Immature natural killer cell (primary cell): Measurements from ENCODE around the gene CADM1. TPM values are rescaled to one million over a fixed set of nuclear protein-coding genes. Genes with fewer than 3 reads are reported as not detected.

Experiments
- DNase-seq, 3 donors: peaks; one replicate each; pipeline ENCODE4 v3.0.0; 2022; ENCODE audit warnings: mixed read lengths in 1 of 3
- H3K27ac Mint-ChIP-seq, 6 donors: one replicate each; pipeline ENCODE4 v1.8.0; 2020; ENCODE audit warnings: mixed read lengths in 6 of 6, mild to moderate bottlenecking in 5 of 6, inconsistent platforms in 4 of 6, moderate library complexity in 3 of 6
- H3K27me3 Mint-ChIP-seq, 3 donors: one replicate each; pipeline ENCODE4 v1.8.0; 2020 to 2021; ENCODE audit warnings: low read depth in 3 of 3, mild to moderate bottlenecking in 3 of 3, mixed read lengths in 3 of 3, moderate library complexity in 3 of 3, inconsistent platforms in 1 of 3
- H3K36me3 Mint-ChIP-seq, 3 donors: one replicate each; pipeline ENCODE4 v1.8.0; 2020; ENCODE audit warnings: mixed read lengths in 3 of 3, inconsistent platforms in 2 of 3, mild to moderate bottlenecking in 2 of 3
- H3K4me1 Mint-ChIP-seq, 2 donors: one replicate each; pipeline ENCODE4 v1.8.0; 2020; ENCODE audit warnings: inconsistent platforms in 2 of 2, mild to moderate bottlenecking in 2 of 2, mixed read lengths in 2 of 2, moderate library complexity in 1 of 2
- H3K4me3 Mint-ChIP-seq, 5 donors: one replicate each; pipeline ENCODE4 v1.8.0; 2020; ENCODE audit warnings: mild to moderate bottlenecking in 5 of 5, mixed read lengths in 5 of 5, inconsistent platforms in 3 of 5, moderate library complexity in 3 of 5
- H3K9me3 Mint-ChIP-seq, 6 donors: one replicate each; pipeline ENCODE4 v1.8.0; 2020; ENCODE audit warnings: mild to moderate bottlenecking in 6 of 6, mixed read lengths in 6 of 6, inconsistent platforms in 4 of 6, moderate library complexity in 3 of 6
- polyA plus RNA-seq, 3 donors: library from polyadenylated mRNA; unstranded; fragments of 300-500 nt; fragmentation: Illumina TruSeq; gene quantifications; one replicate each; pipeline ENCODE4 v1.2.3, GENCODE V29; 2021

Gene CADM1
- polyA plus RNA-seq, 3 donors from 2014 or later = 1.0 to 2.4 (median 1.1) TPM

DNA sequence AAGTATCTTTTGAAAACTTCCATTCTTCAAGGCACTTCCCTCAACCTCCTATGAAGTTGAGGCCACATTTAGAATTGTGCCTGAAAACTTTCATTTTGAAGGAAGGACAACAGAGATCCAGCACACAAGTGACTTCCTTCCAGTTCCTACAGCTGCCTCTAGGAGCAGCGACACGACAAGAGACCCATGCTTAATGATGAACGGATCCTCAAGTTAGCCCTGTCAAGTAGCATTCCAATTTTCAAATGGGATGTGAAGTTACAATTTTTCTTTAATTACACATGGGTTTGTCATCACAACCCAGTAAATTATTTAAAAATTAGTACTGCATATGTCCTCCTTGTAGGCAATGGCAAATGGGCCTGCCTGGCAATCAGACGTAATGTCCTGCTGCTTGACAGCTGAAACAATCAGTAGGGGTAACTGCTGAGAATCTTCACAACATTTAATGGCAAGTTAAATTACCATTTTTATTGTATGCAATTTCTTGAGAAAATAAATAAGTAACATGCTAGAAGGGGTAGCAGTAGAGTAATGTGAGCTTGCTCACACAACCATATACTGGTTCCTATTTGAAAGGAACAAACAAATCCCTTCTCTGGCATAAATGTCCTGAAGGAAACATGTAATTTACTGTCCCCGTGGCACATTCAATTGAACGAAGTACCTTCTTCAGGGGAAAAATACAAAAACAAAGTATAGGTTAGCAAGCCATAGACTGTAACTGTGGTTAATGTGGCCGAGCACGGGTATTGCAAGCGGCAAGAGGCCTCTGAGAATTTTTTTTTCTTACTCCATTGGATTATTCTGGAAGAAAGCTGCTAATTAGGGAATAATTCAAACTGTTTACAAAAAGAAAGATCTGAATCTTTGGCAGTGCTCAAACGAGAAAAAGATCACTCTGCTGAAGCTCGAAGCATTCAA, 288.3 kb downstream of the CADM1 start:
- Mint-ChIP-seq H3K9me3 (no peaks in the 10 kb centered on the region), H3K27me3 (peaks cover 0 to 6% (median 0%) of the 10 kb centered on the region in 3 donors)
- DNase-seq = no peak

DNA sequence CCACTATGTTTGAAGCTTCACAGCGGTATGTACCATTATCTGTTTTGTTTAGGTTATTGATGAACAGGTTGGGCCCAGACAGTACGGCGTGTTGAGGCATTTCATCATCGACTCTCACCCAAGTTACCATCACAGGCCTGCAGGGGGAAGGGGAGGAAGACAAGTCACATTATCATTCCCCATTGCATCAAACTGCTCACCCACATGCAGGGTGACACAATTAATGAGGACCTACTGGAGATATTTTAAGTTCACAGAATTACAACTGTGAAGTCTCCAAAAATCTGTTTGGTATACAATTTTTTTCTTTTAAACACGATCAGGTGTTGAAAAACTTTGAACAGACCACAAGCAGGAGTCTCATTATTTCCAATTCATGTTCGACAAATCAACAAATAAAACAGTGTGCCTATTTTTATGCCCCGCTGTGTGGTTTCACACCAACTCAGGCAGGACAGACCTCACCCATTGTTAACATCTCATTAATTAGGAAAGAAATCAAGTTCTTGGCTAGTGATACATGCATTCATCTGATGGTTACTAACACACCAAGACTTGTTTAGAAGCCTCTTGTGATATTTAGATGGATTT, 289.5 kb downstream of the CADM1 start:
- peaks cover 12 to 16% of the 10 kb centered on the region in 2 donors for H3K4me1 Mint-ChIP-seq
- peak in 2 of 3 donors; percentile 3 to 73 for DNase-seq
- peak overlapping the region in 3 of 6 donors; percentile 61 to 98 (median 94) for H3K27ac Mint-ChIP-seq
- H3K9me3 Mint-ChIP-seq = no peaks in the 10 kb centered on the region
- peaks cover 0 to 6% (median 0%) of the 10 kb centered on the region in 3 donors for H3K27me3 Mint-ChIP-seq
- H3K4me3 Mint-ChIP-seq = peak overlapping the region in 3 of 5 donors; percentile 18 to 83 (median 61)
- H3K36me3 Mint-ChIP-seq = peaks cover 0 to under 1% (median 0%) of the 10 kb centered on the region in 3 donors

More for the DNA sequence above, 288.3 kb downstream of the CADM1 start:
- Mint-ChIP-seq H3K4me3 (peak overlapping the region in 1 of 5 donors; percentile 83), H3K4me1 (peaks cover 12 to 16% of the 10 kb centered on the region in 2 donors), H3K27ac (peak overlapping the region in 3 of 6 donors; percentile 9 to 98 (median 94)), H3K36me3 (no peaks in the 10 kb centered on the region)

- Mint-ChIP-seq H3K4me3 (no peak overlapping the region), H3K27ac (peak overlapping the region in 1 of 6 donors; percentile 8), H3K27me3 (peaks cover 0 to 6% (median 0%) of the 10 kb centered on the region in 3 donors), H3K9me3 (no peaks in the 10 kb centered on the region), H3K36me3 (peaks cover 0 to 11% (median 0%) of the 10 kb centered on the region in 3 donors), H3K4me1 (peaks cover 12 to 16% of the 10 kb centered on the region in 2 donors)
- DNase-seq = no peak
Observed at GRCh38 chr11:115213007-115213406, 291.2 kb downstream of the CADM1 start.

- DNase-seq = no peak
- Mint-ChIP-seq H3K9me3 (no peaks in the 10 kb centered on the region), H3K27me3 (peaks cover 0 to 3% (median 0%) of the 10 kb centered on the region in 3 donors), H3K36me3 (peaks cover 0 to 21% (median 0%) of the 10 kb centered on the region in 3 donors), H3K4me1 (no peaks in the 10 kb centered on the region), H3K27ac (no peak overlapping the region), H3K4me3 (no peak overlapping the region)
Observed at GRCh38 chr11:115208808-115209259, 295.4 kb downstream of the CADM1 start.

- Mint-ChIP-seq H3K36me3 (peaks cover 0 to 21% (median 0%) of the 10 kb centered on the region in 3 donors), H3K9me3 (no peaks in the 10 kb centered on the region), H3K4me1 (no peaks in the 10 kb centered on the region), H3K4me3 (no peak overlapping the region), H3K27ac (no peak overlapping the region), H3K27me3 (peaks cover 0 to 3% (median 0%) of the 10 kb centered on the region in 3 donors)
- no peak for DNase-seq
Observed at GRCh38 chr11:115207916-115208315, 296.3 kb downstream of the CADM1 start.

DNA sequence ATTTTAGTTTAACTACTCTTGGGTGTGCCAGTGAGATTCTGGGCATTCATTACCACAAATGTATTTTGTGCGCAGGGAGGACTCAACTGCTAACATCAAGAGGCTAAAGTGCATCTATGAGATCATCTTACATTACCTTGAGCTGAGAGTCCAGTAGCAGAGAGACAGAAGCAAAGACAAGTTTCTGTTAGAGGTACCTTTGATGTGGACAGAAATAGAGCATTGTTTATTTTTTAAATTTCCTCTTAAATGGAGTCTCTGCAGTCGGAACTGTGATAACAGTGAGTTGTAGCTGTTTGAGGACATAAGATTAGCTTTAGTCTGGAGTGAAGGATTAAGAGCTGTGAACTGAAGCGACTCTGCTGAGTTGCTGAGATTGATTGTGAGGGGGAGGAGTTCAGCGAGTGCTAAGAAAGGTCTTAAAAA, 297.0 kb downstream of the CADM1 start:
- DNase-seq = no peak
- Mint-ChIP-seq H3K4me1 (no peaks in the 10 kb centered on the region), H3K9me3 (no peaks in the 10 kb centered on the region), H3K27me3 (peaks cover 0 to 3% (median 0%) of the 10 kb centered on the region in 3 donors), H3K4me3 (no peak overlapping the region), H3K36me3 (peaks cover 0 to 21% (median 0%) of the 10 kb centered on the region in 3 donors), H3K27ac (no peak overlapping the region)

- Mint-ChIP-seq H3K4me1 (no peaks in the 10 kb centered on the region), H3K4me3 (no peak overlapping the region), H3K27ac (no peak overlapping the region), H3K36me3 (peaks cover 0 to 21% (median 0%) of the 10 kb centered on the region in 3 donors), H3K27me3 (peaks cover 0 to 3% (median 0%) of the 10 kb centered on the region in 3 donors), H3K9me3 (no peaks in the 10 kb centered on the region)
- no peak for DNase-seq
Observed at GRCh38 chr11:115206365-115207022, 297.7 kb downstream of the CADM1 start.

GRCh38 chr11:115202900-115203552, 301.2 kb downstream of the CADM1 start:
- Mint-ChIP-seq H3K27ac (peak overlapping the region in 2 of 6 donors; percentile 38 to 41), H3K4me1 (no peaks in the 10 kb centered on the region), H3K9me3 (no peaks in the 10 kb centered on the region), H3K4me3 (no peak overlapping the region), H3K36me3 (peaks cover 0 to 10% (median 0%) of the 10 kb centered on the region in 3 donors), H3K27me3 (peaks cover 0 to 3% (median 2%) of the 10 kb centered on the region in 3 donors)
- no peak for DNase-seq

GRCh38 chr11:115202074-115202473, 302.1 kb downstream of the CADM1 start:
- DNase-seq = no peak
- Mint-ChIP-seq H3K27ac (peak overlapping the region in 2 of 6 donors; percentile 57 to 88), H3K27me3 (peaks cover 0 to 3% (median 2%) of the 10 kb centered on the region in 3 donors), H3K9me3 (no peaks in the 10 kb centered on the region), H3K36me3 (peaks cover 0 to 2% (median 0%) of the 10 kb centered on the region in 3 donors), H3K4me3 (peak overlapping the region in 1 of 5 donors; percentile 3), H3K4me1 (no peaks in the 10 kb centered on the region)

DNA sequence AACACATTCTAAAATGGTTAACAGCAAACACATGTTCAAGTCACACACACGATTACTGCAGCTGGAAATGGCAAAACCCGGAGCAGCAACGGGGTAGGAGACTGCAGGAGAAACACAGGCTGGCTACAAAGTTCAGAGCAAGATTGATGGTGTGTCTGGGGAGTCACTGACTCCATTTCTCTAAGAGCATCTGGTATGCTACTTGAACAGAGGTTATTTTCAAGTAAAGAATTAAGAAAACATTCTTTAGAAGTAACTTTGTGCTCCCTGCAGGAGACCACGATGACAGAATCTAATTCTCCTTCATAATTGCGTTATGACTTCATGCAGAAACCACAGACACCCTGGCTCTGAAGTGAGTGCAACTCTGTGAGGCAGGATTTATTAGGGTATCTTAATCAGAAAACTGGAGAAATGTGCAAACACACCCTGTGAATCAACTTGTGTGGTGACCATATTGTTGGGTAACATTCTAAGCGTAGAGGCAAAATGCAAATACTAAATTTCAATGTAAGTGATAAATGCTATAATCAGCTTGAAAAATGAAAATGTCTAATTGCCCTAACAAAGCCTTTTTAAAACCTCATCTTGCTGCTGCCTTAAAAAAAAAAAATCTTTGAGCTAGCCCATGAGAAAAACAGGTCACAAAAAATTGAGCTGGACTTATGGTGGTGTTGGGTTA, 303.0 kb downstream of the CADM1 start:
- no peaks in the 10 kb centered on the region for H3K4me1 Mint-ChIP-seq
- no peaks in the 10 kb centered on the region for H3K9me3 Mint-ChIP-seq
- peak in 1 of 3 donors; percentile 49 for DNase-seq
- peak overlapping the region in 2 of 6 donors; percentile 76 to 88 for H3K27ac Mint-ChIP-seq
- peak overlapping the region in 1 of 5 donors; percentile 49 for H3K4me3 Mint-ChIP-seq
- H3K36me3 Mint-ChIP-seq = no peaks in the 10 kb centered on the region
- peaks cover 0 to 3% (median 2%) of the 10 kb centered on the region in 3 donors for H3K27me3 Mint-ChIP-seq

- Mint-ChIP-seq H3K27ac (peak overlapping the region in 1 of 6 donors; percentile 55), H3K27me3 (peaks cover 0 to 2% (median 1%) of the 10 kb centered on the region in 3 donors), H3K36me3 (no peaks in the 10 kb centered on the region), H3K9me3 (no peaks in the 10 kb centered on the region), H3K4me1 (no peaks in the 10 kb centered on the region), H3K4me3 (no peak overlapping the region)
- DNase-seq = no peak
Observed at GRCh38 chr11:115199481-115200069, 304.6 kb downstream of the CADM1 start.

GRCh38 chr11:115198321-115198741, 305.9 kb downstream of the CADM1 start:
- Mint-ChIP-seq H3K4me3 (no peak overlapping the region), H3K36me3 (no peaks in the 10 kb centered on the region), H3K4me1 (no peaks in the 10 kb centered on the region), H3K27me3 (peaks cover 0 to 4% (median 2%) of the 10 kb centered on the region in 3 donors), H3K27ac (no peak overlapping the region), H3K9me3 (peaks cover 0 to 2% (median 0%) of the 10 kb centered on the region in 6 donors)
- DNase-seq = no peak
